Keratinocyte (primary cell): ENCODE measurements around the gene TMEM242. TPM values are rescaled to one million over a fixed set of nuclear protein-coding genes. Genes with fewer than 3 reads are reported as not detected.

Experiments used
- DNase-seq: peaks from one replicate; pipeline ENCODE4 v3.0.0-alpha.2; 2011; ENCODE audit warnings: low read depth, missing footprints, low spot score
- FAIRE-seq: peaks from 2 replicates; lab custom pipeline; 2011; peaks lifted over from hg19 to GRCh38; lab: Jason Lieb, UNC
- H2AFZ ChIP-seq: 2 replicates; pipeline ENCODE4 v1.6.0; 2012; ENCODE audit warnings: low read length, control low read depth, inconsistent platforms; ENCODE audit not compliant: control insufficient read depth
- H3K27ac ChIP-seq: 2 replicates; pipeline ENCODE4 v1.5.1; 2011; ENCODE audit warnings: low read length; ENCODE audit not compliant: control insufficient read depth, insufficient read depth
- H3K27me3 ChIP-seq: 3 replicates; pipeline ENCODE4 v1.6.0; 2011; ENCODE audit warnings: low read length; ENCODE audit not compliant: control insufficient read depth, insufficient read depth; ENCODE audit errors: extremely low read depth
- H3K36me3 ChIP-seq, 2 experiments: 2 replicates in 1 of 2; 3 replicates in 1 of 2; pipeline ENCODE4 v1.5.1; 2011; ENCODE audit warnings: low read length in 2 of 2, mild to moderate bottlenecking in 1 of 2; ENCODE audit not compliant: control insufficient read depth in 2 of 2, insufficient read depth in 2 of 2; ENCODE audit errors: extremely low read depth in 1 of 2
- H3K4me1 ChIP-seq: 3 replicates; pipeline ENCODE4 v1.5.1; 2011; ENCODE audit warnings: low read length; ENCODE audit not compliant: control insufficient read depth, insufficient read depth; ENCODE audit errors: extremely low read depth
- H3K4me2 ChIP-seq: 3 replicates; pipeline ENCODE4 v1.6.0; 2011; ENCODE audit warnings: low read depth, low read length; ENCODE audit not compliant: control insufficient read depth, insufficient read depth; ENCODE audit errors: extremely low read depth
- H3K4me3 ChIP-seq, 3 experiments: fragments of 200-600 bp in 1 of 3; sonication (generic) in 1 of 3; 2 replicates in 2 of 3; 3 replicates in 1 of 3; pipeline ENCODE4 v1.5.1; 2011 to 2016; ENCODE audit warnings: low read length in 3 of 3, mild to moderate bottlenecking in 3 of 3, control low read depth in 2 of 3, inconsistent platforms in 1 of 3, low read depth in 1 of 3, mixed read lengths in 1 of 3, mixed run types in 1 of 3, moderate library complexity in 1 of 3; ENCODE audit not compliant: control insufficient read depth in 2 of 3, insufficient read depth in 2 of 3; ENCODE audit errors: extremely low read depth in 1 of 3
- H3K79me2 ChIP-seq: 2 replicates; pipeline ENCODE4 v1.6.0; 2012; ENCODE audit warnings: low read length; ENCODE audit not compliant: control insufficient read depth, insufficient read depth
- H3K9ac ChIP-seq: 3 replicates; pipeline ENCODE4 v1.6.0; 2011; ENCODE audit warnings: low read length; ENCODE audit not compliant: control insufficient read depth, insufficient read depth; ENCODE audit errors: extremely low read depth
- H3K9me1 ChIP-seq: 3 replicates; pipeline ENCODE4 v1.6.0; 2011; ENCODE audit warnings: low read length; ENCODE audit not compliant: control insufficient read depth, insufficient read depth; ENCODE audit errors: extremely low read depth
- H3K9me3 ChIP-seq: 2 replicates; pipeline ENCODE4 v1.5.1; 2012; ENCODE audit warnings: low read depth, low read length; ENCODE audit not compliant: control insufficient read depth
- H4K20me1 ChIP-seq: 3 replicates; pipeline ENCODE4 v1.6.0; 2011; ENCODE audit warnings: low read length; ENCODE audit not compliant: control insufficient read depth, insufficient read depth; ENCODE audit errors: extremely low read depth
- CTCF ChIP-seq, 3 experiments: IDR thresholded peaks in 1 of 3; conservative IDR thresholded peaks in 1 of 3; optimal IDR thresholded peaks in 1 of 3; 2 replicates in 2 of 3; 3 replicates in 1 of 3; pipeline versions ENCODE3 to v1.5.1; 2011; ENCODE audit warnings: low read length in 3 of 3, mild to moderate bottlenecking in 3 of 3, moderate library complexity in 2 of 3, control low read depth in 1 of 3, inconsistent platforms in 1 of 3; ENCODE audit not compliant: insufficient read depth in 2 of 3; ENCODE audit errors: extremely low read depth in 1 of 3
- EZH2 ChIP-seq: IDR thresholded peaks from one replicate; pipeline ENCODE4 v1.6.1; 2012; ENCODE audit warnings: inconsistent platforms, mild to moderate bottlenecking, low read length, moderate library complexity
- dilution Hi-C: fragments of 300-500 bp; cut with MboI; formaldehyde crosslinking; loops from one replicate; pipeline ENCODE4 v1.7.0; 2020; ENCODE audit warnings: low sequenced_read_pairs; ENCODE audit not compliant: extremely low pct_ligation_motif_present
- polyA plus RNA-seq, 5 experiments: library from polyadenylated mRNA; depleted of rRNA in 3 of 5; stranded (reverse) in 3 of 5; stranded (forward) in 1 of 5; unstranded in 1 of 5; fragments of >200 nt; gene quantifications; 1 replicate in 1 of 5; 2 replicates in 3 of 5; 3 replicates in 1 of 5; pipeline versions ENCODE4 v1.2.1 to v1.2.3, GENCODE V29; 2011 to 2012; ENCODE audit warnings: missing spikeins in 2 of 5, low read depth in 1 of 5, low replicate concordance in 1 of 5

Gene TMEM242
- polyA plus RNA-seq, 1 donor (not counting 4 experiments of a cell fraction or from before 2014, with no cell fraction given) = 11.0 TPM

GRCh38 chr6:157289764-157290163 is 33.6 kb downstream of the TMEM242 start:
- H2AFZ ChIP-seq = no peak overlapping the region
- no peaks in the 10 kb centered on the region for H3K4me1 ChIP-seq
- no peaks in the 10 kb centered on the region for H4K20me1 ChIP-seq
- no peaks in the 10 kb centered on the region for H3K9me1 ChIP-seq
- no peak overlapping the region for H3K4me3 ChIP-seq
- no peaks in the 10 kb centered on the region for H3K79me2 ChIP-seq
- peaks cover 2 to 5% of the 10 kb centered on the region in 2 experiments for H3K36me3 ChIP-seq
- DNase-seq (no peak), FAIRE-seq (no peak)
- no peak overlapping the region for H3K4me2 ChIP-seq
- no peaks in the 10 kb centered on the region for H3K9me3 ChIP-seq
- no peak for TF ChIP-seq CTCF (optimal IDR thresholded peaks at IDR 0.05 in 1 of 3, IDR thresholded peaks at IDR 0.05 in 1 of 3, conservative IDR thresholded peaks at IDR 0.05 in 1 of 3; ENCODE audit: extremely low read depth in 1 of 3, insufficient read depth in 2 of 3, low read length in 3 of 3)
- no peak for TF ChIP-seq EZH2
- H3K27me3 ChIP-seq = no peaks in the 10 kb centered on the region
- H3K27ac ChIP-seq = no peak overlapping the region
- H3K9ac ChIP-seq = no peak overlapping the region
- dilution Hi-C loops = no loop called here

DNA sequence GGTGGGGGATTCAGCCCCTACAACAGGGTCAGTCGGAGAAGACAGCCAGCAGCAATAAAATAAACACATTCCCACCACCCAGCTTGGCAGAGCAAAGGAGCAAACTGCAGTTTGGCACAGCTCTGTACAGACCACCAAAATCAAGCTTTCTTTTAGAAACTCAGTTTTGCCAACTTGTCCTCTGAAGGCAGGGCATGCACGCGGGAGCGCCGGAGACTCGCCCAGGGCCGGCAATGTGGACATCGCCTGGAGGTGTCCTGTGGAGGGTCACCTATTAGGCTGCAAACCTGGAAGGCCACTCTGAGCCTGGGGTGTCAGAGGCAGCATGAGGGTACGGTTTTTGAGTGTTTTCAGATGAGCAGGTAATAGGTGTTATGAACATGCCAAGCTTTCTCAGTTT is 34.7 kb downstream of the TMEM242 start:
- Histone ChIP-seq H2AFZ (no peak overlapping the region), H3K36me3 (peaks cover 2 to 5% of the 10 kb centered on the region in 2 experiments), H3K4me2 (no peak overlapping the region), H3K4me3 (no peak overlapping the region), H3K9me1 (no peaks in the 10 kb centered on the region), H3K79me2 (no peaks in the 10 kb centered on the region), H3K9ac (no peak overlapping the region), H3K27ac (no peak overlapping the region), H3K9me3 (no peaks in the 10 kb centered on the region), H4K20me1 (no peaks in the 10 kb centered on the region), H3K27me3 (no peaks in the 10 kb centered on the region), H3K4me1 (no peaks in the 10 kb centered on the region)
- DNase-seq (no peak), FAIRE-seq (no peak)
- TF ChIP-seq CTCF (optimal IDR thresholded peaks at IDR 0.05 in 1 of 3, IDR thresholded peaks at IDR 0.05 in 1 of 3, conservative IDR thresholded peaks at IDR 0.05 in 1 of 3; ENCODE audit: extremely low read depth in 1 of 3, insufficient read depth in 2 of 3, low read length in 3 of 3) = no peak
- no peak for TF ChIP-seq EZH2
- dilution Hi-C loops = no loop called here
